Activated CD8-positive, alpha-beta memory T cell treated with anti-CD3 and anti-CD28 coated beads, Interleukin-2, amount 10 ng/mL, durations not matched to agents 7 days and 5 days (primary cell): ENCODE results near the gene VWA2. TPM values are rescaled to one million over a fixed set of nuclear protein-coding genes. Genes with fewer than 3 reads are reported as not detected.
A peak's percentile ranks its signal among the peaks of the same experiment; 100 is the strongest.

Source experiments
- ATAC-seq: fragments of 150-1000 bp; cut with Tn5 transposase; one replicate; pipeline ENCODE4 v1.10.0; 2021; ENCODE audit warnings: moderate library complexity
- CTCF ChIA-PET: fragments of 350-600 bp; sonication (Branson Sonifier 250); formaldehyde crosslinking; loops from one replicate; lab custom pipeline; 2021; ENCODE audit warnings: antibody characterized with exemption; lab: Charles Lee
- DNase-seq: peaks from one replicate; pipeline ENCODE4 v3.0.0-alpha.2; 2020
- H3K27ac Mint-ChIP-seq: one replicate; pipeline ENCODE4 v1.8.0; 2021; ENCODE audit warnings: mild to moderate bottlenecking, mixed read lengths
- H3K27me3 Mint-ChIP-seq: one replicate; pipeline ENCODE4 v1.8.0; 2021; ENCODE audit warnings: mixed read lengths
- H3K36me3 Mint-ChIP-seq: one replicate; pipeline ENCODE4 v1.8.0; 2021; ENCODE audit warnings: mild to moderate bottlenecking, mixed read lengths
- H3K4me1 Mint-ChIP-seq: one replicate; pipeline ENCODE4 v1.8.0; 2021; ENCODE audit warnings: mixed read lengths
- H3K4me3 Mint-ChIP-seq: one replicate; pipeline ENCODE4 v1.8.0; 2021; ENCODE audit warnings: mild to moderate bottlenecking, moderate library complexity, mixed read lengths
- H3K9me3 Mint-ChIP-seq: one replicate; pipeline ENCODE4 v1.8.0; 2022; ENCODE audit warnings: low read depth, mixed read lengths
- total RNA-seq, 2 experiments: library from RNA; stranded (reverse); gene quantifications; one replicate each; pipeline ENCODE4 v1.2.3, GENCODE V29; 2021

Gene VWA2
- total RNA-seq, 2 experiments from 2014 or later: not detected

GRCh38 chr10:114256008-114256765 lies 17.1 kb downstream of the VWA2 start:
- Mint-ChIP-seq H3K27ac (no peak overlapping the region), H3K4me3 (no peak overlapping the region), H3K27me3 (peaks cover 3% of the 10 kb centered on the region), H3K4me1 (peaks cover 3% of the 10 kb centered on the region), H3K9me3 (no peaks in the 10 kb centered on the region), H3K36me3 (no peaks in the 10 kb centered on the region)
- DNase-seq (no peak), ATAC-seq (no peak)
- CTCF ChIA-PET: no interaction called here

GRCh38 chr10:114256822-114257221 lies 17.8 kb downstream of the VWA2 start:
- Mint-ChIP-seq H3K9me3 (no peaks in the 10 kb centered on the region), H3K4me1 (peaks cover 6% of the 10 kb centered on the region), H3K36me3 (no peaks in the 10 kb centered on the region), H3K27ac (no peak overlapping the region), H3K4me3 (no peak overlapping the region), H3K27me3 (peaks cover 3% of the 10 kb centered on the region)
- ATAC-seq (no peak), DNase-seq (no peak)
- CTCF ChIA-PET: no interaction called here

DNA sequence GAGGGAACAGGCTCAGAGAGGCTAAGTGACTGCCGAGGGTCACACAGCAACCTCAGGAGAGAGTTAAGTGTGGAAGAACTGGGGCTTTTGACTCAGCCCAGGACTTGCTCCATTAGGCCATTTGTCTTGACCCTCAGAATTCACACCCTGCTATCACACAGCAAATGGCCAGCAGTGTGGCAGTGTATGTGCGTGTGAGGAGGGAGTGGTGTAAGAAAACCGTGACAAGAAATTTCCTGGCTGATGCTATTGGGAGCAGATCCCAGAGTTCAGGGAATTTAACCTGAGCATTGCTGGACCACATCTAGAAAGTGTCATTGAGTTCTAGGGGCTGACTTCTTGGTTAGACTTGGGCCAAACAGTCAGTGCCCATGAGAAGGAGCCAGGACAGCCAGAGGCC lies 18.4 kb downstream of the VWA2 start:
- peaks cover 3% of the 10 kb centered on the region for H3K27me3 Mint-ChIP-seq
- H3K36me3 Mint-ChIP-seq: no peaks in the 10 kb centered on the region
- ATAC-seq (no peak), DNase-seq (no peak)
- H3K4me1 Mint-ChIP-seq: peaks cover 6% of the 10 kb centered on the region
- no peak overlapping the region for H3K27ac Mint-ChIP-seq
- no peak overlapping the region for H3K4me3 Mint-ChIP-seq
- CTCF ChIA-PET: no interaction called here
- H3K9me3 Mint-ChIP-seq: no peaks in the 10 kb centered on the region

GRCh38 chr10:114258274-114258840 lies 19.3 kb downstream of the VWA2 start:
- CTCF ChIA-PET: no interaction called here
- no peak for ATAC-seq
- Mint-ChIP-seq H3K9me3 (no peaks in the 10 kb centered on the region), H3K27ac (no peak overlapping the region), H3K36me3 (no peaks in the 10 kb centered on the region), H3K4me1 (peaks cover 6% of the 10 kb centered on the region), H3K27me3 (peaks cover 3% of the 10 kb centered on the region), H3K4me3 (no peak overlapping the region)
- no peak for DNase-seq

DNA sequence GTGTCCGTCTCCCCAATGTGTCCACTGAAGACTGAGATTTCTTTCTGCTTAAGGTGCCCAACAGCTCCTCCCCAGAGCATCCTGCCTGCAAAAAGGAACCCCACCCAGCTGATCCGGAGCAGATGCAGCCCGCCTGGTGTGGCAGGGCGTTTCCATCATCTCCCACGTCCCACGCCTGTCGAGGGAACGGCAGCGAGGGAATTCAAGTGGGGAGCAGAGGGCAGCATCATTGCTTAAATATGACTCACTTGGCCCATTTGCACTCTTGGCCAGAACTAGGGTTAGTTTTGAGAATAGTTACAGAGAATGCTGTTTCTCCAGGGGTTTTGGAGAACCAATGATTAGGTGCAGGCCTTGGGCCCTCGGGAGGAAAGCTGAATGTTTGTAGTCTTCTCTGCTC lies 20.8 kb downstream of the VWA2 start:
- Mint-ChIP-seq H3K27me3 (peaks cover 7% of the 10 kb centered on the region), H3K4me3 (no peak overlapping the region), H3K4me1 (peaks cover 6% of the 10 kb centered on the region), H3K27ac (no peak overlapping the region), H3K36me3 (no peaks in the 10 kb centered on the region), H3K9me3 (no peaks in the 10 kb centered on the region)
- CTCF ChIA-PET: no interaction called here
- no peak for ATAC-seq
- no peak for DNase-seq

- no peak for DNase-seq
- CTCF ChIA-PET: no interaction called here
- Mint-ChIP-seq H3K27me3 (peaks cover 7% of the 10 kb centered on the region), H3K4me3 (no peak overlapping the region), H3K36me3 (no peaks in the 10 kb centered on the region), H3K9me3 (no peaks in the 10 kb centered on the region), H3K4me1 (peaks cover 6% of the 10 kb centered on the region), H3K27ac (no peak overlapping the region)
- ATAC-seq: no peak
Observed at GRCh38 chr10:114260366-114260765, 21.3 kb downstream of the VWA2 start.

- Mint-ChIP-seq H3K36me3 (no peaks in the 10 kb centered on the region), H3K4me3 (no peak overlapping the region), H3K4me1 (peaks cover 8% of the 10 kb centered on the region), H3K27ac (no peak overlapping the region), H3K27me3 (peaks cover 7% of the 10 kb centered on the region), H3K9me3 (no peaks in the 10 kb centered on the region)
- CTCF ChIA-PET: no interaction called here
- no peak for DNase-seq
- no peak for ATAC-seq
Observed at GRCh38 chr10:114261076-114261475, 22.0 kb downstream of the VWA2 start.

DNA sequence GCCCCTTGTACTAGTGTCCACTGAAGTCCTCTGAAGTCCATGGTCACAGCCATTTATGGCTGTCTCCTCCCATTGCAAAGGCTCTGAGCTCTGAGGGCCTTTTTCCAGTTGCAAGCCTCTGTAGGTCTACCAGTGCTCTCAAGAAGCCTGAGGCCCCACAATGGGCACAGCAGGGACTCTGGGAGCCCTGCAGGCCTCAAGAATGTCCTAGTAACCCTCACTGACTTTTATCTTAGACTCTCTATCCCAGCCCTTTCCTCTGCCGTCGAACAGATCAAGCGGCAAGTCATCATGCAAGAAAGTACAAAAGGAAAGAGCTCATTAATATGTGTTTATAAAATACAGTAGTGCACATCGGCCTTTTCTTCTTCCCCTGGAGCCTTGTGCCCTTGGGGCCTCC lies 23.4 kb downstream of the VWA2 start:
- DNase-seq (no peak), ATAC-seq (no peak)
- Mint-ChIP-seq H3K4me3 (no peak overlapping the region), H3K4me1 (peaks cover 13% of the 10 kb centered on the region), H3K9me3 (no peaks in the 10 kb centered on the region), H3K27ac (no peak overlapping the region), H3K27me3 (peaks cover 11% of the 10 kb centered on the region), H3K36me3 (no peaks in the 10 kb centered on the region)
- CTCF ChIA-PET: no interaction called here

GRCh38 chr10:114265392-114266053 lies 26.5 kb downstream of the VWA2 start:
- Mint-ChIP-seq H3K9me3 (no peaks in the 10 kb centered on the region), H3K36me3 (no peaks in the 10 kb centered on the region), H3K27ac (no peak overlapping the region), H3K27me3 (peaks cover 17% of the 10 kb centered on the region), H3K4me3 (no peak overlapping the region), H3K4me1 (peaks cover 13% of the 10 kb centered on the region)
- no peak for DNase-seq
- CTCF ChIA-PET: no interaction called here
- ATAC-seq: no peak

DNA sequence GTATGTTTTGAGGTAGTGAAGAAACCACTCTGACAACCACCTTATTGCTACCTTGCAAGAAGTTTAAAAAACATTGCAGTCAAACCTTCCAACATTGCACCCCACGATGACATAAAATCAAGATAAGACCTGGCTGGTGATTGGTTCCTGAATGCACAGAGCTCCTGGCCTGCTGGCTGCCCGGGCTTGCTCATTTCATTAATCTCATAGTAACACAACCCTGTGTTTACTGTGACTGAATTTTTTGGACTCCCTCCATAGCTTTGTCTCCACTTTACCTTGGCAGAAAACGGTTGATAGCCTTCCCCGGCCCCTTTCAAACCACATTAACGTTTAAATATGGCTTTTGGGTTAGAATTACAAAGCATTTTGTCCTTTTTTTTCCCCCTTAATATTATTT lies 27.5 kb downstream of the VWA2 start:
- CTCF ChIA-PET: no interaction called here
- Mint-ChIP-seq H3K27me3 (peaks cover 25% of the 10 kb centered on the region), H3K9me3 (no peaks in the 10 kb centered on the region), H3K4me1 (peaks cover 7% of the 10 kb centered on the region), H3K27ac (no peak overlapping the region), H3K4me3 (no peak overlapping the region), H3K36me3 (no peaks in the 10 kb centered on the region)
- DNase-seq (no peak), ATAC-seq (peak; percentile 39)

GRCh38 chr10:114271075-114271778 lies 32.2 kb downstream of the VWA2 start:
- ATAC-seq: no peak
- H3K27ac Mint-ChIP-seq: no peak overlapping the region
- CTCF ChIA-PET: interaction anchor here (1.6 kb wide), 1 partner anchor 33 kb away, joined by 4 read pairs; no protein-coding TSS in a partner anchor

GRCh38 chr10:114271779-114272167 lies 32.7 kb downstream of the VWA2 start:
- H3K4me1 Mint-ChIP-seq: no peaks in the 10 kb centered on the region

More at GRCh38 chr10:114271075-114271778, 32.2 kb downstream of the VWA2 start:
- no peaks in the 10 kb centered on the region for H3K36me3 Mint-ChIP-seq
- peaks cover 4% of the 10 kb centered on the region for H3K4me1 Mint-ChIP-seq
- DNase-seq: no peak
- no peak overlapping the region for H3K4me3 Mint-ChIP-seq
- no peaks in the 10 kb centered on the region for H3K9me3 Mint-ChIP-seq
- H3K27me3 Mint-ChIP-seq: peaks cover 32% of the 10 kb centered on the region

GRCh38 chr10:114272696-114273095 lies 33.6 kb downstream of the VWA2 start:
- CTCF ChIA-PET: interaction anchor here (1.6 kb wide), 1 partner anchor 32 kb away, joined by 4 read pairs; no protein-coding TSS in a partner anchor
- Mint-ChIP-seq H3K4me3 (no peak overlapping the region), H3K9me3 (no peaks in the 10 kb centered on the region), H3K4me1 (no peaks in the 10 kb centered on the region), H3K27ac (no peak overlapping the region), H3K27me3 (peaks cover 32% of the 10 kb centered on the region), H3K36me3 (no peaks in the 10 kb centered on the region)
- DNase-seq (no peak), ATAC-seq (no peak)

More at GRCh38 chr10:114271779-114272167, 32.7 kb downstream of the VWA2 start:
- Mint-ChIP-seq H3K27ac (no peak overlapping the region), H3K27me3 (peaks cover 28% of the 10 kb centered on the region), H3K9me3 (no peaks in the 10 kb centered on the region), H3K36me3 (no peaks in the 10 kb centered on the region), H3K4me3 (no peak overlapping the region)
- ATAC-seq (no peak), DNase-seq (no peak)
- CTCF ChIA-PET: interaction anchor here (0.6 to 1.6 kb wide), 2 partner anchors 32 to 818 kb away, joined by 3 to 4 read pairs; no protein-coding TSS in a partner anchor
